Measurements from ENCODE around the gene SMIM29. TPM values are rescaled to one million over a fixed set of nuclear protein-coding genes. Genes with fewer than 3 reads are reported as not detected.
"Not testable (repeated sequence)": the region's sequence is repeated elsewhere in the genome, so short reads cannot be mapped to it uniquely, and the experiment has no call there.

SMIM29 gene
- polyA plus RNA-seq (2013, experiment 1 of 2; ENCODE audit: insufficient read length) = 14.1 TPM
- polyA plus RNA-seq (2013, experiment 2 of 2; ENCODE audit: insufficient read length) = 13.1 TPM

- DNase-seq = peak; percentile 94
Measured at GRCh38 chr6:34248727-34249468, at the start of gene SMIM29. Gene SMIM29 (minus strand): TSS chr6:34249006. CDS start chr6:34247791, 1,215 bp downstream.

- DNase-seq = no peak
Measured at GRCh38 chr6:34295721-34296120, 46.9 kb upstream of the SMIM29 start.

- no peak for DNase-seq
Measured at GRCh38 chr6:34292954-34293353, 44.1 kb upstream of the SMIM29 start.

GRCh38 chr6:34289137-34289536 lies 40.3 kb upstream of the SMIM29 start:
- no peak for DNase-seq

GRCh38 chr6:34288581-34288980 lies 39.8 kb upstream of the SMIM29 start:
- DNase-seq = no peak

GRCh38 chr6:34285448-34286164 lies 36.8 kb upstream of the SMIM29 start:
- no peak for DNase-seq

- peak; percentile 79 for DNase-seq
Measured at GRCh38 chr6:34284563-34285447, 36.0 kb upstream of the SMIM29 start.

GRCh38 chr6:34281702-34282334 lies 33.0 kb upstream of the SMIM29 start:
- DNase-seq = no peak

GRCh38 chr6:34280216-34280615 lies 31.4 kb upstream of the SMIM29 start:
- no peak for DNase-seq

GRCh38 chr6:34278833-34279232 lies 30.0 kb upstream of the SMIM29 start:
- DNase-seq = no peak

GRCh38 chr6:34277763-34278112 lies 28.9 kb upstream of the SMIM29 start:
- DNase-seq = no peak

- no peak for DNase-seq
Measured at GRCh38 chr6:34276881-34277762, 28.3 kb upstream of the SMIM29 start.

GRCh38 chr6:34276191-34276590 lies 27.4 kb upstream of the SMIM29 start:
- no peak for DNase-seq

GRCh38 chr6:34275128-34275804 lies 26.5 kb upstream of the SMIM29 start:
- no peak for DNase-seq

- DNase-seq = no peak
Measured at GRCh38 chr6:34274129-34274528, 25.3 kb upstream of the SMIM29 start.

- DNase-seq = no peak
Measured at GRCh38 chr6:34273242-34273805, 24.5 kb upstream of the SMIM29 start.

- no peak for DNase-seq
Measured at GRCh38 chr6:34272013-34272926, 23.5 kb upstream of the SMIM29 start.

- not testable (repeated sequence) for DNase-seq
Measured at GRCh38 chr6:34269658-34270341, 21.0 kb upstream of the SMIM29 start.

GRCh38 chr6:34269132-34269531 lies 20.3 kb upstream of the SMIM29 start:
- not testable (repeated sequence) for DNase-seq
